K562 (cell line): ENCODE data around the gene OR14J1. TPM values are rescaled to one million over a fixed set of nuclear protein-coding genes. Genes with fewer than 3 reads are reported as not detected.

Experiments used
- CHD1 ChIP-seq: fragments of 200-600 bp; sonication (generic); IDR thresholded peaks from one replicate; pipeline ENCODE4 v1.6.1; 2012; ENCODE audit warnings: mild to moderate bottlenecking, moderate library complexity, low read length, inconsistent platforms
- EP300 ChIP-seq: IDR thresholded peaks from 2 replicates; pipeline ENCODE4 v1.6.1; 2012; ENCODE audit warnings: low read length, improper control_type of control experiment
- IRF2 ChIP-seq: sonication (generic); formaldehyde crosslinking; IDR thresholded peaks from 2 replicates; pipeline ENCODE4 v1.8.1; 2022; ENCODE audit warnings: mild to moderate bottlenecking, missing genetic modification reagents
- KLF16 ChIP-seq: IDR thresholded peaks from 2 replicates; pipeline ENCODE4 v1.6.1; 2016; ENCODE audit warnings: antibody characterized with exemption
- LCOR ChIP-seq: sonication (generic); formaldehyde crosslinking; IDR thresholded peaks from 2 replicates; pipeline ENCODE4 v1.8.0; 2022; ENCODE audit warnings: mild to moderate bottlenecking, missing genetic modification reagents
- LEF1 ChIP-seq: fragments of 450-650 bp; IDR thresholded peaks from 2 replicates; pipeline ENCODE4 v1.6.1; 2016; ENCODE audit warnings: mild to moderate bottlenecking
- NFIC ChIP-seq: fragments of 450-650 bp; IDR thresholded peaks from 2 replicates; pipeline ENCODE4 v1.6.1; 2017; ENCODE audit warnings: mild to moderate bottlenecking, inconsistent platforms
- TAL1 ChIP-seq: fragments of 450-650 bp; IDR thresholded peaks from 2 replicates; pipeline ENCODE4 v1.6.1; 2016; ENCODE audit warnings: mild to moderate bottlenecking
- ZBTB1 ChIP-seq: sonication (generic); formaldehyde crosslinking; IDR thresholded peaks from 2 replicates; pipeline ENCODE4 v1.8.1; 2023; ENCODE audit warnings: missing genetic modification reagents, low read depth, mild to moderate bottlenecking, borderline replicate concordance
- ZNF354B ChIP-seq: fragments of 250-450 bp; sonication (Bioruptor Pico); IDR thresholded peaks from 2 replicates; pipeline ENCODE4 v1.4.0; 2020
- polyA plus RNA-seq, 8 experiments: library from polyadenylated mRNA; depleted of rRNA in 4 of 8; stranded (reverse) in 5 of 8; unstranded in 3 of 8; fragments of >200 nt; fragmentation: Nextera tagmentation in 2 of 8; fragmentation: Illumina TruSeq in 1 of 8; extraction: Ambion mirVana in 2 of 8; extraction: Trizol in 1 of 8; gene quantifications; 2 replicates each; pipeline versions ENCODE4 v1.2.1 to v1.2.3, GENCODE V29; 2011 to 2014; ENCODE audit warnings: inconsistent platforms in 1 of 8, missing spikeins in 1 of 8
- total RNA-seq, 7 experiments: library from RNA; depleted of rRNA in 6 of 7; stranded (reverse); fragments of >200 nt in 6 of 7; fragmentation: Illumina TruSeq in 2 of 7; extraction: Trizol in 2 of 7; gene quantifications; 2 replicates each; pipeline versions ENCODE4 v1.2.1 to v1.2.3, GENCODE V29; 2011 to 2021; ENCODE audit warnings: low replicate concordance in 1 of 7
- TF ChIP-seq, protein P1 (sequence below), 2 experiments: fragments of 200-800 bp in 1 of 2; sonication (Bioruptor generic) in 1 of 2; sonication (generic) in 1 of 2; formaldehyde crosslinking in 1 of 2; IDR thresholded peaks in 1 of 2; conservative IDR thresholded peaks in 1 of 2; 2 replicates each; pipeline versions ENCODE4 v1.5.0 to v1.6.1; 2016 to 2020; ENCODE audit warnings: missing compliant biosample characterization in 1 of 2, missing genetic modification characterization in 1 of 2, missing genetic modification reagents in 1 of 2
- TF ChIP-seq, protein P2 (sequence below): fragments of 150-350 bp; IDR thresholded peaks from 2 replicates; pipeline ENCODE4 v1.6.1; 2014; ENCODE audit warnings: low read depth, mild to moderate bottlenecking, low read length, borderline replicate concordance
- TF ChIP-seq, protein P3 (sequence below): fragments of 450-650 bp; IDR thresholded peaks from 2 replicates; pipeline ENCODE4 v1.6.1; 2016; ENCODE audit warnings: antibody characterized with exemption

Gene OR14J1
- total and polyA plus RNA-seq, 9 of the 15 experiments (the other 6 are each of a cell fraction or from before 2014, with no cell fraction given), result not detected

DNA sequence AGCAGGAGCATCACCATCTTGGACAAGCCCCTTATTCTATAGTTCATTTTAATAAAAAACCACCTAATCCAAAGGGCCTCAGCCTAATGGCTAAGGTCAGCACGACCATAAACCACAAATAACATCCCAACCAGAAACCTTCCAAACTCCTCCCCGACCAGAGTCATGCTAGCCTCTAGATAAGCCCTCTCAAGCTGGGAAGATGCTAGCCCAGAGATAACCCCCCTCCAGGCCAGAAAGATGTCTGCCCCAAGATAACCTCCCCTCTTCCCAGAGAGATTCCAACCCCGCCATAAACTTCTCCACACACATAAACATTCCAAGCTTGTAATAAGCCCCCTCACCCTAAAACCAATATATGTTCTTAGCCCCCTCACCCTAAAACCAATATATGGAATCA is 38.5 kb upstream of the OR14J1 start (continued):
- TF ChIP-seq, protein P1, sequence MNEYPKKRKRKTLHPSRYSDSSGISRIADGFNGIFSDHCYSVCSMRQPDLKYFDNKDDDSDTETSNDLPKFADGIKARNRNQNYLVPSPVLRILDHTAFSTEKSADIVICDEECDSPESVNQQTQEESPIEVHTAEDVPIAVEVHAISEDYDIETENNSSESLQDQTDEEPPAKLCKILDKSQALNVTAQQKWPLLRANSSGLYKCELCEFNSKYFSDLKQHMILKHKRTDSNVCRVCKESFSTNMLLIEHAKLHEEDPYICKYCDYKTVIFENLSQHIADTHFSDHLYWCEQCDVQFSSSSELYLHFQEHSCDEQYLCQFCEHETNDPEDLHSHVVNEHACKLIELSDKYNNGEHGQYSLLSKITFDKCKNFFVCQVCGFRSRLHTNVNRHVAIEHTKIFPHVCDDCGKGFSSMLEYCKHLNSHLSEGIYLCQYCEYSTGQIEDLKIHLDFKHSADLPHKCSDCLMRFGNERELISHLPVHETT (CRISPR knock-in tag; conservative IDR thresholded peaks at IDR 0.05 in 1 of 2, IDR thresholded peaks at IDR 0.05 in 1 of 2), result no peak
- TF ChIP-seq CHD1 (no peak), ZNF354B (CRISPR knock-in tag) (no peak), ZBTB1 (no peak), LCOR (CRISPR knock-in tag) (no peak), IRF2 (CRISPR knock-in tag) (no peak), EP300 (peak; percentile 29; the same call in 1 of the 2 replicates), NFIC (no peak), KLF16 (peak; percentile 28; the same call in 1 of the 2 replicates), TAL1 (peak; percentile 57), LEF1 (no peak)
- TF ChIP-seq, protein P2, sequence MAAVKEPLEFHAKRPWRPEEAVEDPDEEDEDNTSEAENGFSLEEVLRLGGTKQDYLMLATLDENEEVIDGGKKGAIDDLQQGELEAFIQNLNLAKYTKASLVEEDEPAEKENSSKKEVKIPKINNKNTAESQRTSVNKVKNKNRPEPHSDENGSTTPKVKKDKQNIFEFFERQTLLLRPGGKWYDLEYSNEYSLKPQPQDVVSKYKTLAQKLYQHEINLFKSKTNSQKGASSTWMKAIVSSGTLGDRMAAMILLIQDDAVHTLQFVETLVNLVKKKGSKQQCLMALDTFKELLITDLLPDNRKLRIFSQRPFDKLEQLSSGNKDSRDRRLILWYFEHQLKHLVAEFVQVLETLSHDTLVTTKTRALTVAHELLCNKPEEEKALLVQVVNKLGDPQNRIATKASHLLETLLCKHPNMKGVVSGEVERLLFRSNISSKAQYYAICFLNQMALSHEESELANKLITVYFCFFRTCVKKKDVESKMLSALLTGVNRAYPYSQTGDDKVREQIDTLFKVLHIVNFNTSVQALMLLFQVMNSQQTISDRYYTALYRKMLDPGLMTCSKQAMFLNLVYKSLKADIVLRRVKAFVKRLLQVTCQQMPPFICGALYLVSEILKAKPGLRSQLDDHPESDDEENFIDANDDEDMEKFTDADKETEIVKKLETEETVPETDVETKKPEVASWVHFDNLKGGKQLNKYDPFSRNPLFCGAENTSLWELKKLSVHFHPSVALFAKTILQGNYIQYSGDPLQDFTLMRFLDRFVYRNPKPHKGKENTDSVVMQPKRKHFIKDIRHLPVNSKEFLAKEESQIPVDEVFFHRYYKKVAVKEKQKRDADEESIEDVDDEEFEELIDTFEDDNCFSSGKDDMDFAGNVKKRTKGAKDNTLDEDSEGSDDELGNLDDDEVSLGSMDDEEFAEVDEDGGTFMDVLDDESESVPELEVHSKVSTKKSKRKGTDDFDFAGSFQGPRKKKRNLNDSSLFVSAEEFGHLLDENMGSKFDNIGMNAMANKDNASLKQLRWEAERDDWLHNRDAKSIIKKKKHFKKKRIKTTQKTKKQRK, result no peak
- TF ChIP-seq, protein P3, sequence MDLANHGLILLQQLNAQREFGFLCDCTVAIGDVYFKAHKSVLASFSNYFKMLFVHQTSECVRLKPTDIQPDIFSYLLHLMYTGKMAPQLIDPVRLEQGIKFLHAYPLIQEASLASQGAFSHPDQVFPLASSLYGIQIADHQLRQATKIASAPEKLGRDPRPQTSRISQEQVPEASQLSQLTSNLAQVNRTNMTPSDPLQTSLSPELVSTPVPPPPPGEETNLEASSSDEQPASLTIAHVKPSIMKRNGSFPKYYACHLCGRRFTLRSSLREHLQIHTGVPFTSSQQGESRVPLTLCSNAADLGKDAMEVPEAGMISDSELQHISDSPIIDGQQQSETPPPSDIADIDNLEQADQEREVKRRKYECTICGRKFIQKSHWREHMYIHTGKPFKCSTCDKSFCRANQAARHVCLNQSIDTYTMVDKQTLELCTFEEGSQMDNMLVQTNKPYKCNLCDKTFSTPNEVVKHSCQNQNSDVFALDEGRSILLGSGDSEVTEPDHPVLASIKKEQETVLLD, result no peak
